ENCODE measurements around the gene MYOM1.

DNA sequence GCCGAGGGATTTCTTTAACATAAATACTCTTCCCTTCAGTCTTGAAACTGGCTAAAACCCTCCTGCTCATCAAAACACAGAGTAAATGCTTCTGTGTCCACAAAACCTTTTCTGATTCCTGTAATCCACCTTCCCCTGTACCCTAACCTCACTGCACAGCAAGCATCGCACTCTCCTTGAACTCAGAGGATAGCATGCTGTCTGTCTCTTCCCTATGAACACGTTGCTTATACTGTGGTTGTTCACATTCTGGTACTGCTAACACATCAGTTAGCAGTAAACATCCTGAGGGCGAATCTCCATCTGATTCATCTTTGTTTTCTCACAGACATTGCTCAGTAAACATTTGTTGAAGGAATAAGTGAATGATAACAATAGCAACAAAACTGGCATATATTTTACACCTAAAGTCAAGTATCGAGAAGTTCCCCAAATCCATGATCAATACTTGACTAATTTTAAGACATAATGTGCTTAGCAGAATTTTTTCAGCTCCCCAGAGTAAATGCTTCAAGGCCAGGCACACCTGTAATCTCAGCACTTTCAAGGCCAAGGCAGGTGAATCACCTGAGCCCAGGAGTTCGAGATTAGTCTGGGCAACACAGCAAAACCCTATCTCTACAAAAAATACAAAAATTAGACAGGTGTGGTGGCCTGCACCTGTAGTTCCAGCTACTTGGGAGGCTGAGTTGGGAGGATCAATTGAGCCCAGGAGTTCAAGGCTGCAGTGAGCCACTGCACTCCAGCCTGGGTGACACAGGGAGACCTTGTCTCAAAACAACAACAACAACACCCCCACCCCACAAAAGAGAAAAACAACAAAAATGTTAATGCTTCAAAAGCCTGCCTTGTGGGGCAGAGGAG lies 161.2 kb downstream of the MYOM1 start:
- TF ChIP-seq, protein P1, sequence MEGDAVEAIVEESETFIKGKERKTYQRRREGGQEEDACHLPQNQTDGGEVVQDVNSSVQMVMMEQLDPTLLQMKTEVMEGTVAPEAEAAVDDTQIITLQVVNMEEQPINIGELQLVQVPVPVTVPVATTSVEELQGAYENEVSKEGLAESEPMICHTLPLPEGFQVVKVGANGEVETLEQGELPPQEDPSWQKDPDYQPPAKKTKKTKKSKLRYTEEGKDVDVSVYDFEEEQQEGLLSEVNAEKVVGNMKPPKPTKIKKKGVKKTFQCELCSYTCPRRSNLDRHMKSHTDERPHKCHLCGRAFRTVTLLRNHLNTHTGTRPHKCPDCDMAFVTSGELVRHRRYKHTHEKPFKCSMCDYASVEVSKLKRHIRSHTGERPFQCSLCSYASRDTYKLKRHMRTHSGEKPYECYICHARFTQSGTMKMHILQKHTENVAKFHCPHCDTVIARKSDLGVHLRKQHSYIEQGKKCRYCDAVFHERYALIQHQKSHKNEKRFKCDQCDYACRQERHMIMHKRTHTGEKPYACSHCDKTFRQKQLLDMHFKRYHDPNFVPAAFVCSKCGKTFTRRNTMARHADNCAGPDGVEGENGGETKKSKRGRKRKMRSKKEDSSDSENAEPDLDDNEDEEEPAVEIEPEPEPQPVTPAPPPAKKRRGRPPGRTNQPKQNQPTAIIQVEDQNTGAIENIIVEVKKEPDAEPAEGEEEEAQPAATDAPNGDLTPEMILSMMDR (conservative IDR thresholded peaks at IDR 0.05 in 1 of 2, IDR thresholded peaks at IDR 0.05 in 1 of 2; ENCODE audit: extremely low read depth in 1 of 2, insufficient read depth in 1 of 2, low read depth in 1 of 2, low read length in 2 of 2) = no peak
- TF ChIP-seq EZH2 (IDR thresholded peaks at IDR 0.05; ENCODE audit: borderline replicate concordance, low read length) = no peak

All from mammary epithelial cell (primary cell).